Keratinocyte (primary cell): Measurements from ENCODE around the gene CRB2. TPM values are rescaled to one million over a fixed set of nuclear protein-coding genes. Genes with fewer than 3 reads are reported as not detected.

Experiments
- DNase-seq: peaks from one replicate; pipeline ENCODE4 v3.0.0-alpha.2; 2011; ENCODE audit warnings: low read depth, missing footprints, low spot score
- FAIRE-seq: peaks from 2 replicates; lab custom pipeline; 2011; peaks lifted over from hg19 to GRCh38; lab: Jason Lieb, UNC
- H2AFZ ChIP-seq: 2 replicates; pipeline ENCODE4 v1.6.0; 2012; ENCODE audit warnings: low read length, control low read depth, inconsistent platforms; ENCODE audit not compliant: control insufficient read depth
- H3K27ac ChIP-seq: 2 replicates; pipeline ENCODE4 v1.5.1; 2011; ENCODE audit warnings: low read length; ENCODE audit not compliant: control insufficient read depth, insufficient read depth
- H3K27me3 ChIP-seq: 3 replicates; pipeline ENCODE4 v1.6.0; 2011; ENCODE audit warnings: low read length; ENCODE audit not compliant: control insufficient read depth, insufficient read depth; ENCODE audit errors: extremely low read depth
- H3K36me3 ChIP-seq, 2 experiments: 2 replicates in 1 of 2; 3 replicates in 1 of 2; pipeline ENCODE4 v1.5.1; 2011; ENCODE audit warnings: low read length in 2 of 2, mild to moderate bottlenecking in 1 of 2; ENCODE audit not compliant: control insufficient read depth in 2 of 2, insufficient read depth in 2 of 2; ENCODE audit errors: extremely low read depth in 1 of 2
- H3K4me1 ChIP-seq: 3 replicates; pipeline ENCODE4 v1.5.1; 2011; ENCODE audit warnings: low read length; ENCODE audit not compliant: control insufficient read depth, insufficient read depth; ENCODE audit errors: extremely low read depth
- H3K4me2 ChIP-seq: 3 replicates; pipeline ENCODE4 v1.6.0; 2011; ENCODE audit warnings: low read depth, low read length; ENCODE audit not compliant: control insufficient read depth, insufficient read depth; ENCODE audit errors: extremely low read depth
- H3K4me3 ChIP-seq, 3 experiments: fragments of 200-600 bp in 1 of 3; sonication (generic) in 1 of 3; 2 replicates in 2 of 3; 3 replicates in 1 of 3; pipeline ENCODE4 v1.5.1; 2011 to 2016; ENCODE audit warnings: low read length in 3 of 3, mild to moderate bottlenecking in 3 of 3, control low read depth in 2 of 3, inconsistent platforms in 1 of 3, low read depth in 1 of 3, mixed read lengths in 1 of 3, mixed run types in 1 of 3, moderate library complexity in 1 of 3; ENCODE audit not compliant: control insufficient read depth in 2 of 3, insufficient read depth in 2 of 3; ENCODE audit errors: extremely low read depth in 1 of 3
- H3K79me2 ChIP-seq: 2 replicates; pipeline ENCODE4 v1.6.0; 2012; ENCODE audit warnings: low read length; ENCODE audit not compliant: control insufficient read depth, insufficient read depth
- H3K9ac ChIP-seq: 3 replicates; pipeline ENCODE4 v1.6.0; 2011; ENCODE audit warnings: low read length; ENCODE audit not compliant: control insufficient read depth, insufficient read depth; ENCODE audit errors: extremely low read depth
- H3K9me1 ChIP-seq: 3 replicates; pipeline ENCODE4 v1.6.0; 2011; ENCODE audit warnings: low read length; ENCODE audit not compliant: control insufficient read depth, insufficient read depth; ENCODE audit errors: extremely low read depth
- H3K9me3 ChIP-seq: 2 replicates; pipeline ENCODE4 v1.5.1; 2012; ENCODE audit warnings: low read depth, low read length; ENCODE audit not compliant: control insufficient read depth
- H4K20me1 ChIP-seq: 3 replicates; pipeline ENCODE4 v1.6.0; 2011; ENCODE audit warnings: low read length; ENCODE audit not compliant: control insufficient read depth, insufficient read depth; ENCODE audit errors: extremely low read depth
- CTCF ChIP-seq, 3 experiments: IDR thresholded peaks in 1 of 3; conservative IDR thresholded peaks in 1 of 3; optimal IDR thresholded peaks in 1 of 3; 2 replicates in 2 of 3; 3 replicates in 1 of 3; pipeline versions ENCODE3 to v1.5.1; 2011; ENCODE audit warnings: low read length in 3 of 3, mild to moderate bottlenecking in 3 of 3, moderate library complexity in 2 of 3, control low read depth in 1 of 3, inconsistent platforms in 1 of 3; ENCODE audit not compliant: insufficient read depth in 2 of 3; ENCODE audit errors: extremely low read depth in 1 of 3
- EZH2 ChIP-seq: IDR thresholded peaks from one replicate; pipeline ENCODE4 v1.6.1; 2012; ENCODE audit warnings: inconsistent platforms, mild to moderate bottlenecking, low read length, moderate library complexity
- dilution Hi-C: fragments of 300-500 bp; cut with MboI; formaldehyde crosslinking; loops from one replicate; pipeline ENCODE4 v1.7.0; 2020; ENCODE audit warnings: low sequenced_read_pairs; ENCODE audit not compliant: extremely low pct_ligation_motif_present
- polyA plus RNA-seq, 5 experiments: library from polyadenylated mRNA; depleted of rRNA in 3 of 5; stranded (reverse) in 3 of 5; stranded (forward) in 1 of 5; unstranded in 1 of 5; fragments of >200 nt; gene quantifications; 1 replicate in 1 of 5; 2 replicates in 3 of 5; 3 replicates in 1 of 5; pipeline versions ENCODE4 v1.2.1 to v1.2.3, GENCODE V29; 2011 to 2012; ENCODE audit warnings: missing spikeins in 2 of 5, low read depth in 1 of 5, low replicate concordance in 1 of 5

CRB2 gene
- polyA plus RNA-seq, 1 donor (not counting 4 experiments of a cell fraction or from before 2014, with no cell fraction given) = not detected

- dilution Hi-C loops = no loop called here
- no peak for DNase-seq
- no peak for TF ChIP-seq EZH2
- TF ChIP-seq CTCF (optimal IDR thresholded peaks at IDR 0.05 in 1 of 3, IDR thresholded peaks at IDR 0.05 in 1 of 3, conservative IDR thresholded peaks at IDR 0.05 in 1 of 3; ENCODE audit: extremely low read depth in 1 of 3, insufficient read depth in 2 of 3, low read length in 3 of 3) = no peak
- Histone ChIP-seq H4K20me1 (no peaks in the 10 kb centered on the region), H3K27ac (no peak overlapping the region), H3K4me2 (no peak overlapping the region), H3K4me3 (no peak overlapping the region), H3K9ac (no peak overlapping the region), H3K79me2 (no peaks in the 10 kb centered on the region), H3K9me1 (no peaks in the 10 kb centered on the region), H3K27me3 (no peaks in the 10 kb centered on the region), H3K9me3 (no peaks in the 10 kb centered on the region), H3K4me1 (no peaks in the 10 kb centered on the region), H3K36me3 (no peaks in the 10 kb centered on the region), H2AFZ (no peak overlapping the region)
- FAIRE-seq = no peak
These were observed 43.6 kb upstream of the CRB2 start for GRCh38 chr9:123312306-123312877.

GRCh38 chr9:123314617-123315016 lies 41.4 kb upstream of the CRB2 start:
- dilution Hi-C loops = no loop called here
- Histone ChIP-seq H3K9me1 (no peaks in the 10 kb centered on the region), H3K27ac (no peak overlapping the region), H2AFZ (no peak overlapping the region), H4K20me1 (no peaks in the 10 kb centered on the region), H3K79me2 (no peaks in the 10 kb centered on the region), H3K9me3 (no peaks in the 10 kb centered on the region), H3K4me2 (no peak overlapping the region), H3K4me3 (no peak overlapping the region), H3K27me3 (peaks cover 11% of the 10 kb centered on the region), H3K36me3 (no peaks in the 10 kb centered on the region), H3K9ac (no peak overlapping the region), H3K4me1 (no peaks in the 10 kb centered on the region)
- TF ChIP-seq EZH2 = no peak
- no peak for TF ChIP-seq CTCF (optimal IDR thresholded peaks at IDR 0.05 in 1 of 3, IDR thresholded peaks at IDR 0.05 in 1 of 3, conservative IDR thresholded peaks at IDR 0.05 in 1 of 3; ENCODE audit: extremely low read depth in 1 of 3, insufficient read depth in 2 of 3, low read length in 3 of 3)
- DNase-seq = no peak
- no peak for FAIRE-seq
